Astrocyte of the hippocampus (primary cell): ENCODE measurements around the gene ANAPC1.
"Not testable (repeated sequence)": the region's sequence is repeated elsewhere in the genome, so short reads cannot be mapped to it uniquely, and the experiment has no call there.

Experiments used
- DNase-seq: peaks from one replicate; pipeline ENCODE4 v3.0.0; 2011; ENCODE audit warnings: low read depth, low spot score

The ANAPC1 gene

GRCh38 chr2:111883661-111884591 lies at the start of gene ANAPC1:
Gene ANAPC1 (minus strand): TSS chr2:111884193. CDS start chr2:111880825, 3,368 bp downstream.
- peak; percentile 93 for DNase-seq

- DNase-seq = no peak
Observed at GRCh38 chr2:111932841-111933291, 48.9 kb upstream of the ANAPC1 start.

GRCh38 chr2:111930875-111931274 lies 46.9 kb upstream of the ANAPC1 start:
- DNase-seq = peak; percentile 74

DNA sequence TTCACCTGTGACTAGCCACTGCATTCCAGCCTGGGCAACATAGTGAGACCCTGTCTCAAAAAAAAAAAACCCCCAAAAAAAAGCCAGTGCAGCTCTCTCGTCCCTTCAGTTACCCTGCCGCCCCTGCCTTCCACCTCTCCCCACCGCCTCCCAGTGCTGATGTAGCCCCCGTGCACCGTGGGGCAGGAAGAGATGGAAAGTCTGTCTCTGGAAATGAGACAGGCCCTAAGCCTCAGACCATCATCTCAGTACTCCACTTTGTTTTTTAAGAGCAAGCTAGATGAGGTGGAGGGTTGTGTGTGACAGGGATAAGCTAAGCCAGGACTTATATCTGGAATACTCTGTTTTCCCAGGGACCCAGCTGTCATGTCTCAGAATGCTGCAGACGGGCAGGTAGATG lies 46.4 kb upstream of the ANAPC1 start:
- no peak for DNase-seq

DNA sequence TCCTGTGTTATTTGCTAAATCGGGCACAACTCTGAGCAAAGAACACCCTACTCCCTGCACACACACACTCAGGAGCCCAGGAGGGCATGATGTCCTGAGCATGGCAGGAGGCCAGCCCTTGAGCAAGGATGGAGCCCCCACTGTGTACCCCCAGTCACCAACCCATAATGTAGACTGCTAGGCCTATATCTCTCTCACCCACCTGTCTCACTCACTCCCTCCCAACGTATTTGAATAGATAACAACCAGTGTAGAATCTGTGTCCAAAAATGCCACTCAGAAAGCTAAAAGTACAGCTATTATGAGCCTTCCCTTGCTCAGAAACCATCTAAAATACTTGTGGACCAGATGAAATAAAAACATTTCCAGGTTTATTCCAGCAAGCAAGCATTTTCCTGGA lies 43.7 kb upstream of the ANAPC1 start:
- no peak for DNase-seq

GRCh38 chr2:111924617-111925107 lies 40.7 kb upstream of the ANAPC1 start:
- no peak for DNase-seq

GRCh38 chr2:111923276-111923804 lies 39.3 kb upstream of the ANAPC1 start:
- DNase-seq = no peak

DNA sequence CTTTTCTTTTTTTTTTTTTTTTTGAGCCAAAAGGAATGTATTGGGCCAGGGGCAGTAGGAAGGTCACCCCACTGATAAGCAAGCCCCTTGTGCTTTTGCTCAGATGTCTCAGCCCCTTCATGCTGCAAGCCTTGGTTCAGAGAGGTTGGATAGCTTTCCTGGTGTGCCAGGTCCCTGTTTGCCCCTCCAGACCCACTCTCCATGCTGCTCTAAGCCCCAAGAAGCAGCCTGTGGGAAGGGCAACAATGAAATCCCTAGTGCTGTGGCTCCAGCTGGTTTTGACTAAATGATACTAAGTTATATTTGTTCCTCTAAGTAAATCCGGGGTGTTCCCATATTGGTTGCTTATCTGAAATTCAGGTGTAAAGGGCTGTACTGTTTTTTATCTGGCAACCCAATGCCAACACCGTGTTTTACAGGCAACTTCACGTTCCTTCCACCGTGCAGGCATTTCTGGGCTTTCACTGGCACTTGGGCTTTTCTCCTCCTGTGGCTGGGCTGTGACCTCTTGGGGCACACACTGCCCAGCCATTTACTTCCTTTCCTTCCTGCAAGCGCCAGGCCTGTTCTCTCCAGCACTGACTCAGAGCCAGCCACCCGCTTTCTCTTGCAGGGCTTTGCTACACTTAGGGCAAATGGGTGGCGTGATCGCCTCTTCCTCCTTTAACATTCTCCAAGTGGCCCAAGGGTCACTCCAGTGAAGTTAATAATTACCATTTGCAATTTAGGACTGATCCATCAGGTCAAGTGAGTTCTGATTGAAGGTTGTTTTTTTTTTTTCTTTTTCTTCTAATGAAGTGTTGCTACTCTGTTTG lies 36.0 kb upstream of the ANAPC1 start:
- DNase-seq = no peak

GRCh38 chr2:111919365-111919764 lies 35.4 kb upstream of the ANAPC1 start:
- no peak for DNase-seq

DNA sequence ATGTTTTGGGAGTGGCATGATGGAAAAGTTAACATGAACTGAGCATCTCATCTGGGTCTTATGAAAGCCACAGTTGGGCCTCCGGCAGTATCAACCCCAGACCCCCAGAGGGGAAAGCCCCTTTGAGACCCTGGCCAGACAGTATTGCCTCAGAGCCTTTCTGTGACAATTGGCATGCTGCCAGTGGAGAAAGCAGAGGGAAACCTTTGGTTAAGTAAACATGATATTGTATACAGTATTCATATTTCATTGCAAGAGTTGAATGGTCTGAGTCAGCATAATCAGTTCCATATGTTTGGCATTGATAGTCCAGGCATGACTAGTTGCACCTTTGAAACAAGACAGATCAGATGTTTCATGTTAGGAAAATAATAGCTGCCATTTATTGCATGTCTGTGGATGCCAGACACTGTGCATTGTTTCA lies 34.4 kb upstream of the ANAPC1 start:
- no peak for DNase-seq

- no peak for DNase-seq
Observed at GRCh38 chr2:111917106-111917505, 33.1 kb upstream of the ANAPC1 start.

GRCh38 chr2:111912547-111912946 lies 28.6 kb upstream of the ANAPC1 start:
- DNase-seq = no peak

DNA sequence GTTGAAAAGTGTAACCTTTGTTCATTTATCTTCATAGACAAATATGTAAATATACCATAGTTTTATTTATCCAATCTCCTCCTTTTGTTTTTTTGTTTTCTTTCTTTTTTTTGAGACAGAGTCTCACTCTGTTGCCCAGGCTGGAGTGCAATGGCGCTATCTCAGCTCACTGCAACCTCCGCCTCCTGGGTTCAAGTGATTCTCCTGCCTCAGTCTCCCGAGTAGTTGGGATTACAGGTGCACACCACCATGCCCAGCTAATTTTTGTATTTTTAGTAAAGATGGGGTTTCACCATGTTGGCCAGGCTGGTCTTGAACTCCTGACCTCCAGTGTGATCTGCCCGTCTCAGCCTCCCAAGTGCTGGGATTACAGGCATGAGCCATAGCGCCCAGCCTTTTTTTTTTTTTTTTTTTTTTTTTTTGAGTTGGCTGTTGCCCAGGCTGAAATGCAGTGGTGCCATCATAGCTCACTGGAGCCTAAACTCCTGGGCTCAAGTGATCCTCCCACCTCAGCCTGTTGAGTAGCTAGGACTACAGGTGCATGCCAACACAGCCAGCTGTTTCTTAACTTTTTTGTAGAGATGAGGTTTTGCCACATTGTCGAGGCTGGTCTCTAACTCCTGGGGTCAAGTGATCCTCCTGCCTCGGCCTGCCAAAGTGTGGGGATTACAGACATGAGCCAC lies 27.4 kb upstream of the ANAPC1 start:
- DNase-seq = not testable (repeated sequence)

GRCh38 chr2:111910609-111911277 lies 26.8 kb upstream of the ANAPC1 start:
- no peak for DNase-seq

GRCh38 chr2:111909997-111910396 lies 26.0 kb upstream of the ANAPC1 start:
- DNase-seq = not testable (repeated sequence)

GRCh38 chr2:111909079-111909478 lies 25.1 kb upstream of the ANAPC1 start:
- no peak for DNase-seq

GRCh38 chr2:111908578-111908977 lies 24.6 kb upstream of the ANAPC1 start:
- no peak for DNase-seq

DNA sequence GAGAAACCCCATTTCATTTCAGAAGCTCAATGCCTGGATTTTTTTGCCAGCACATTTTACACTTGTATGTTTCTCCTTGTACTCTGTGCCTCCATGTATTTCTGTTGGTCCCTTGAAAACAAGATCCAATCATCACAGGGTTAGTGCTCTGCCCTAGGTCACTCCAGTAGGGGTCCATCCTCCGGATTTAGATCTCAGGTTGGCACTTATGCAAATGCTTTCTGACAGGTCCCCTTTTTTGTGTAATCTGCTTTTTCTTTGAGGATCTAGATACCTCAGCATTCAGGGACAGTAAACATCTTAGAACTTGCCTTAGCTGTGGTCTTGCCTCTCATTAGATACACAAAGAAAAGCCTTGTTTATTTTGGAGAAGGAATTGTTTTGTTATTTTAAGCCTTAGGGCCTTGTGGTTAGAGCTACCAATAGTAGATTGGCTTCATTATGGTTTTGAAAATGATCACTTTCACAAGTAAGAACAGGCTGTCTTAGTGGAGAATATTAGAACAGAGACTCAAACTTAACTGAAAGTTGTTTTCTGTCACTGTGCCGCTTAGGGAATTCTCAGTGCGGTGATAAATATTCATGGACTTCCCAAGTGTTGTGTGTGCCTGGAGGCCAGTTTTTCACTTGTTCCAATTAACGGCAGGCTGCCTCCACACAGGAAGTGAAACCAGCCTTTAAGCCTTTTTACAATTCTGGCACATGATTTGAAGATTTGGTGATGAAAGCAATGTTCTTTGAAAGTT lies 22.2 kb upstream of the ANAPC1 start:
- DNase-seq = peak; percentile 82

GRCh38 chr2:111905475-111905869 lies 21.5 kb upstream of the ANAPC1 start:
- DNase-seq = not testable (repeated sequence)
